GM23248 (cell line): ENCODE results near the gene WDR72.

Experiments
- EZH2 ChIP-seq: fragments of 200-600 bp; sonication (generic); IDR thresholded peaks from 2 replicates; pipeline ENCODE4 v1.6.1; 2018; ENCODE audit warnings: antibody characterized with exemption, mild to moderate bottlenecking; ENCODE audit not compliant: insufficient read depth, poor library complexity, severe bottlenecking
- EZH2phosphoT487 ChIP-seq: fragments of 200-600 bp; sonication (generic); IDR thresholded peaks from 2 replicates; pipeline ENCODE4 v1.6.1; 2018; ENCODE audit warnings: antibody characterized with exemption, moderate library complexity, mild to moderate bottlenecking, low read depth; ENCODE audit not compliant: insufficient read depth

- TF ChIP-seq EZH2: no peak
- no peak for TF ChIP-seq EZH2phosphoT487
Measured at GRCh38 chr15:53549697-53550305, 209.7 kb downstream of the WDR72 start.
